Endothelial cell of umbilical vein (primary cell): ENCODE results near the gene ASIC1. TPM values are rescaled to one million over a fixed set of nuclear protein-coding genes. Genes with fewer than 3 reads are reported as not detected.

ENCODE experiments used
- BruUV-seq: library from RNA; stranded (reverse); fragments of 400-500 nt; replicated peaks from 2 replicates; lab custom pipeline; 2021; lab: Mats Ljungman, UMichigan
- CTCF ChIA-PET: fragments of 300-600, 350-600 bp; sonication (Branson Sonifier 250); formaldehyde crosslinking; loops from one replicate; lab custom pipeline; 2021; ENCODE audit warnings: antibody characterized with exemption, inconsistent platforms; lab: Charles Lee
- POLR2A ChIA-PET: fragments of 300-600, 350-600 bp; sonication (Branson Sonifier 250); formaldehyde crosslinking; loops from one replicate; lab custom pipeline; 2021; ENCODE audit warnings: antibody characterized with exemption, inconsistent platforms; lab: Charles Lee
- DNase-seq: peaks from one replicate; pipeline ENCODE4 v3.0.0-alpha.2; 2011; ENCODE audit warnings: low read depth, low spot score
- FAIRE-seq: peaks from 2 replicates; lab custom pipeline; 2011; peaks lifted over from hg19 to GRCh38; lab: Jason Lieb, UNC
- H2AFZ ChIP-seq: 2 replicates; pipeline ENCODE4 v1.6.0; 2012; ENCODE audit warnings: low read depth, low read length, control low read depth, inconsistent platforms
- H3K27ac ChIP-seq: 2 replicates; pipeline ENCODE4 v1.5.1; 2011; ENCODE audit warnings: low read depth, mild to moderate bottlenecking, control low read depth, low read length, moderate library complexity; ENCODE audit not compliant: insufficient read depth
- H3K27me3 ChIP-seq, 2 experiments: 2 replicates each; pipeline versions ENCODE4 v1.6.0 to v1.6.1; 2011; ENCODE audit warnings: low read length in 2 of 2, mixed read lengths in 1 of 2; ENCODE audit not compliant: control insufficient read depth in 2 of 2, insufficient read depth in 2 of 2
- H3K36me3 ChIP-seq, 2 experiments: 2 replicates in 1 of 2; 3 replicates in 1 of 2; pipeline ENCODE4 v1.5.1; 2011; ENCODE audit warnings: low read length in 2 of 2, mild to moderate bottlenecking in 1 of 2, moderate library complexity in 1 of 2; ENCODE audit not compliant: control insufficient read depth in 2 of 2, insufficient read depth in 2 of 2; ENCODE audit errors: extremely low read depth in 1 of 2
- H3K4me1 ChIP-seq: 3 replicates; pipeline ENCODE4 v1.5.1; 2011; ENCODE audit warnings: mild to moderate bottlenecking, low read length; ENCODE audit not compliant: control insufficient read depth, insufficient read depth; ENCODE audit errors: extremely low read depth
- H3K4me2 ChIP-seq: 2 replicates; pipeline ENCODE4 v1.6.1; 2011; ENCODE audit warnings: low read length, control low read depth, mixed read lengths; ENCODE audit not compliant: insufficient read depth
- H3K4me3 ChIP-seq, 3 experiments: fragments of 200-600 bp in 1 of 3; sonication (generic), shearing (Covaris generic) in 1 of 3; replicated peaks in 1 of 3; 2 replicates each; pipeline ENCODE4 v1.5.1; 2011 to 2016; ENCODE audit warnings: control low read depth in 3 of 3, low read length in 3 of 3, mild to moderate bottlenecking in 2 of 3, inconsistent platforms in 1 of 3, low read depth in 1 of 3, moderate library complexity in 1 of 3; ENCODE audit not compliant: insufficient read depth in 1 of 3
- H3K79me2 ChIP-seq: 2 replicates; pipeline ENCODE4 v1.6.0; 2012; ENCODE audit warnings: low read length, inconsistent platforms; ENCODE audit not compliant: control insufficient read depth, insufficient read depth
- H3K9ac ChIP-seq: replicated peaks from 2 replicates; pipeline ENCODE3; 2011; ENCODE audit warnings: low read length, control low read depth; ENCODE audit not compliant: insufficient read depth; ENCODE audit errors: extremely low read depth
- H3K9me1 ChIP-seq: replicated peaks from 3 replicates; pipeline ENCODE4 v1.6.0; 2011; ENCODE audit warnings: mild to moderate bottlenecking, low read length; ENCODE audit not compliant: control insufficient read depth, insufficient read depth; ENCODE audit errors: extremely low read depth
- H3K9me3 ChIP-seq: replicated peaks from 2 replicates; pipeline ENCODE4 v1.5.1; 2012; ENCODE audit warnings: low read length, inconsistent platforms; ENCODE audit not compliant: control insufficient read depth, insufficient read depth
- H4K20me1 ChIP-seq: replicated peaks from 2 replicates; pipeline ENCODE3; 2011; ENCODE audit warnings: mild to moderate bottlenecking, low read length; ENCODE audit not compliant: control insufficient read depth, insufficient read depth; ENCODE audit errors: extremely low read depth
- EZH2 ChIP-seq: IDR thresholded peaks from 2 replicates; pipeline ENCODE4 v1.6.1; 2012; ENCODE audit warnings: borderline replicate concordance, low read depth, mild to moderate bottlenecking, moderate library complexity, low read length, inconsistent platforms; ENCODE audit not compliant: severe bottlenecking
- FOS ChIP-seq: IDR thresholded peaks from 2 replicates; pipeline ENCODE4 v1.6.1; 2011; ENCODE audit warnings: mild to moderate bottlenecking, low read length, moderate library complexity, borderline replicate concordance; ENCODE audit not compliant: insufficient read depth
- GATA2 ChIP-seq: IDR thresholded peaks from 2 replicates; pipeline ENCODE4 v1.7.0; 2011; ENCODE audit warnings: low read depth, mild to moderate bottlenecking, moderate library complexity, mixed read lengths, low read length; ENCODE audit not compliant: insufficient read length, insufficient read depth
- JUN ChIP-seq: IDR thresholded peaks from 2 replicates; pipeline ENCODE4 v1.6.1; 2011; ENCODE audit warnings: borderline replicate concordance, low read depth; ENCODE audit not compliant: insufficient read length, insufficient read depth
- MYC ChIP-seq: IDR thresholded peaks from one replicate; pipeline ENCODE4 v1.6.1; 2011; ENCODE audit warnings: mild to moderate bottlenecking, low read depth, low read length
- POLR2A ChIP-seq: IDR thresholded peaks from 2 replicates; pipeline ENCODE4 v1.6.1; 2012; ENCODE audit warnings: low read depth, mild to moderate bottlenecking, control low read depth, low read length
- POLR2AphosphoS5 ChIP-seq: IDR thresholded peaks from 2 replicates; pipeline ENCODE4 v1.6.1; 2012; ENCODE audit warnings: low read depth, mild to moderate bottlenecking, control low read depth, low read length, moderate library complexity; ENCODE audit not compliant: insufficient read depth
- dilution Hi-C: fragments of 300-500 bp; cut with MboI; formaldehyde crosslinking; loops from one replicate; pipeline ENCODE4 v1.15.0; 2019; ENCODE audit warnings: low sequenced_read_pairs; ENCODE audit not compliant: extremely low pct_ligation_motif_present
- intact Hi-C: fragments of 100-400 bp; cut with micrococcal nuclease; formaldehyde crosslinking; loops from one replicate; pipeline ENCODE4 v1.10.0; 2022
- polyA plus RNA-seq, 4 experiments: library from polyadenylated mRNA; depleted of rRNA in 3 of 4; stranded (reverse) in 3 of 4; unstranded in 1 of 4; fragments of >200 nt; gene quantifications; 2 replicates each; pipeline versions ENCODE4 v1.2.1 to v1.2.3, GENCODE V29; 2011 to 2012; ENCODE audit warnings: missing spikeins in 1 of 4
- total RNA-seq: library from RNA; stranded (reverse); gene quantifications from 2 replicates; pipeline ENCODE4 v1.2.3, GENCODE V29; 2021
- TF ChIP-seq, protein P1 (sequence below): IDR thresholded peaks from 2 replicates; pipeline ENCODE4 v1.6.1; 2011; ENCODE audit not compliant: insufficient read depth, insufficient read length
- TF ChIP-seq, protein P2 (sequence below), 2 donors: IDR thresholded peaks; 1 replicate in 1 of 2; 2 replicates in 1 of 2; pipeline ENCODE4 v1.5.1; 2011; ENCODE audit warnings: low read length in 2 of 2, mild to moderate bottlenecking in 2 of 2, moderate library complexity in 2 of 2, control low read depth in 1 of 2, inconsistent platforms in 1 of 2, low read depth in 1 of 2; ENCODE audit not compliant: insufficient read depth in 1 of 2; ENCODE audit errors: extremely low read depth in 1 of 2

Gene ASIC1
- total and polyA plus RNA-seq, 2 donors (not counting 3 experiments of a cell fraction or from before 2014, with no cell fraction given) = 0.53 to 0.66 TPM

DNA sequence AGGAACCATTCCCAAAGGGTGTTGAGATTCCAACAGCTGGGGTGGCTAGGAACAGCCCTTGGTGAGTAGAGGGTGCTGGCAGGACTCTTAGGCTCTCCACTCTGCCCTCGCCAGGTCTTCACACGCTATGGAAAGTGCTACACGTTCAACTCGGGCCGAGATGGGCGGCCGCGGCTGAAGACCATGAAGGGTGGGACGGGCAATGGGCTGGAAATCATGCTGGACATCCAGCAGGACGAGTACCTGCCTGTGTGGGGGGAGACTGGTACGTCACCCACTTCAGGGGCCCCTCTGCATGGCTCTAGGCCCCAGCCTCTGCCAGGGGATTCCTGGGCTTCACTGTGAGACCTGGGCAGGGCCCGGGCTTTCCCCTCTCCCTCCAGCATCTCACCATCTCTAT, 19.7 kb downstream of the ASIC1 start:
- intact Hi-C loops (loop anchor here (5.0 kb wide), 1 partner anchor 560 kb away; no protein-coding TSS in a partner anchor), dilution Hi-C loops (no loop called here)
- H3K79me2 ChIP-seq = no peaks in the 10 kb centered on the region
- no peak for DNase-seq
- TF ChIP-seq FOS (no peak), JUN (no peak), POLR2A (no peak), GATA2 (no peak), MYC (no peak), POLR2AphosphoS5 (no peak), EZH2 (no peak)
- TF ChIP-seq, protein P1, sequence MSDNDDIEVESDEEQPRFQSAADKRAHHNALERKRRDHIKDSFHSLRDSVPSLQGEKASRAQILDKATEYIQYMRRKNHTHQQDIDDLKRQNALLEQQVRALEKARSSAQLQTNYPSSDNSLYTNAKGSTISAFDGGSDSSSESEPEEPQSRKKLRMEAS = no peak
- TF ChIP-seq, protein P2, sequence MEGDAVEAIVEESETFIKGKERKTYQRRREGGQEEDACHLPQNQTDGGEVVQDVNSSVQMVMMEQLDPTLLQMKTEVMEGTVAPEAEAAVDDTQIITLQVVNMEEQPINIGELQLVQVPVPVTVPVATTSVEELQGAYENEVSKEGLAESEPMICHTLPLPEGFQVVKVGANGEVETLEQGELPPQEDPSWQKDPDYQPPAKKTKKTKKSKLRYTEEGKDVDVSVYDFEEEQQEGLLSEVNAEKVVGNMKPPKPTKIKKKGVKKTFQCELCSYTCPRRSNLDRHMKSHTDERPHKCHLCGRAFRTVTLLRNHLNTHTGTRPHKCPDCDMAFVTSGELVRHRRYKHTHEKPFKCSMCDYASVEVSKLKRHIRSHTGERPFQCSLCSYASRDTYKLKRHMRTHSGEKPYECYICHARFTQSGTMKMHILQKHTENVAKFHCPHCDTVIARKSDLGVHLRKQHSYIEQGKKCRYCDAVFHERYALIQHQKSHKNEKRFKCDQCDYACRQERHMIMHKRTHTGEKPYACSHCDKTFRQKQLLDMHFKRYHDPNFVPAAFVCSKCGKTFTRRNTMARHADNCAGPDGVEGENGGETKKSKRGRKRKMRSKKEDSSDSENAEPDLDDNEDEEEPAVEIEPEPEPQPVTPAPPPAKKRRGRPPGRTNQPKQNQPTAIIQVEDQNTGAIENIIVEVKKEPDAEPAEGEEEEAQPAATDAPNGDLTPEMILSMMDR (IDR thresholded peaks at IDR 0.05; ENCODE audit: extremely low read depth in 1 of 2, insufficient read depth in 1 of 2, low read depth in 1 of 2, low read length in 2 of 2) = no peak
- ChIA-PET POLR2A (no interaction called here), CTCF (interaction anchor here (0.7 to 4.3 kb wide), 6 partner anchors 8 to 238 kb away, joined by 3 to 87 read pairs (median 7); partner anchors contain the start of genes COX14 and SMARCD1)
- H4K20me1 ChIP-seq = no peaks in the 10 kb centered on the region
- FAIRE-seq = no peak
- BruUV-seq = no TSS peak
- no peak overlapping the region for H2AFZ ChIP-seq
- no peaks in the 10 kb centered on the region for H3K9me1 ChIP-seq
- H3K4me2 ChIP-seq = no peak overlapping the region
- no peak overlapping the region for H3K9ac ChIP-seq
- H3K4me1 ChIP-seq = no peaks in the 10 kb centered on the region
- no peaks in the 10 kb centered on the region for H3K36me3 ChIP-seq
- H3K27me3 ChIP-seq = no peaks in the 10 kb centered on the region
- H3K27ac ChIP-seq = no peak overlapping the region
- no peaks in the 10 kb centered on the region for H3K9me3 ChIP-seq
- H3K4me3 ChIP-seq = no peak overlapping the region
